GM23248 (cell line): ENCODE measurements around the gene OR2V2.
"Not testable (repeated sequence)": the region's sequence is repeated elsewhere in the genome, so short reads cannot be mapped to it uniquely, and the experiment has no call there.

Experiments used
- EZH2 ChIP-seq: fragments of 200-600 bp; sonication (generic); IDR thresholded peaks from 2 replicates; pipeline ENCODE4 v1.6.1; 2018; ENCODE audit warnings: antibody characterized with exemption, mild to moderate bottlenecking; ENCODE audit not compliant: insufficient read depth, poor library complexity, severe bottlenecking
- EZH2phosphoT487 ChIP-seq: fragments of 200-600 bp; sonication (generic); IDR thresholded peaks from 2 replicates; pipeline ENCODE4 v1.6.1; 2018; ENCODE audit warnings: antibody characterized with exemption, moderate library complexity, mild to moderate bottlenecking, low read depth; ENCODE audit not compliant: insufficient read depth

DNA sequence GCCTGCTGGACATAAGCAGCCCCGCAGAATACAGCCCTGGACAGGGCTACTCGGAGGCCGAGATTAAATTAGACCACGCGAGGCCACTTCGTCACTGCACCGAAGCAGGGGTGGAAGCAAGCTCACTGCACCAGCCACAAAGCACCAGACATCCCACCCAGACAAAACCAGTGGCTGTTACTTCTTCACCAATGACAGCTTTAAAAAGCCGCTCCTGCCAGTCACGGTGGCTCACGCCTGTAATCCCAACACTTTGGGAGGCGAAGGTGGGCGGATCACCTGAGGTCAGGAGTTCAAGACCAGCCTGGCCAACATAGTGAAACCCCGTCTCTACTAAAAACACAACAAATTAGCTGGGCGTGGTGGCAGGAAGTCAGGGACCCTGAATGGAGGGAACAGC is 30.2 kb downstream of the OR2V2 start:
- not testable (repeated sequence) for TF ChIP-seq EZH2, EZH2phosphoT487
